HG02763 (cell line): ENCODE results near the gene CAMTA1.
A peak's percentile ranks its signal among the peaks of the same experiment; 100 is the strongest.
"Not testable (repeated sequence)": the region's sequence is repeated elsewhere in the genome, so short reads cannot be mapped to it uniquely, and the experiment has no call there.

Experiments used
- ATAC-seq: cut with Tn5 transposase; IDR thresholded peaks from one replicate; pipeline ENCODE4 v1.9.1; 2021; ENCODE audit warnings: mild to moderate bottlenecking, moderate library complexity; ENCODE audit not compliant: unreplicated experiment

The CAMTA1 gene

DNA sequence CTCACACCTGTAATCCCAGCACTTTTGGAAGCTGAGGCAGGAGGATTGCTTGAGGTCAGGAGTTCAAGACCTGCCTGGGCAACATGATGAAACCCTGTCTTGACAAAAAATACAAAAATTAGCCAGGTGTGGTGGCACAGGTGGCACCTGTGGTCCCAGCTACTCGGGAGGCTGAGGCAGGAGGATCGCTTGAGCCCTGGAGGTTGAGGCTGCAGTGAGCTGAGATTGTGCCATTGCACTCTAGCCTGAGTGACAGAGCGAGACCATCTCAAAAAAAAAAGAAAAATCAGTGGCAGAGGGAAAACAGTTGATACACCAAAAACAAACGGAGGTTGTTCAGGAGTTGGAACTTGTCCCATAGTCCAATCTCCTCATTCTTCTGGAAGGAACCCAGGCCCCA is 904.1 kb downstream of the CAMTA1 start:
- not testable (repeated sequence) for ATAC-seq

DNA sequence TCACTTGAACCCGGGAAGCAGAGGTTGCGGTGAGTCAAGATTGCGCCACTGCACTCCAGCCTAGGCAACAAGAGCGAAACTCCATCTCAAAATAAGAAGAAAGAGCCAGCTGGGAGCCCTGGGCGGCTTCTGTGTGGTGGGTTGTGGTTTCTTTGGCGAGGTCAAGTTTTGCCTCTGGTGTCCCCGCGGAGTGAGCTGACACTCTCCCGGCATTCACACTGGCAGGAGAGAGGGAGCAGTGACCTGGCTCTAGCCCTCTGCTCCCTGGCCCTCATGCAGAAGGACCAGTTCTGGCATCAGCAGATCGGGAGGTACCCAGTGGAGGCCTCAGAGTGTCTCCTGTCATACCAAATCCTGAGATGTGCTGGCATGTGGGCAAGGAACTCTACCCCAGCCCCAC is 904.8 kb downstream of the CAMTA1 start:
- no peak for ATAC-seq

DNA sequence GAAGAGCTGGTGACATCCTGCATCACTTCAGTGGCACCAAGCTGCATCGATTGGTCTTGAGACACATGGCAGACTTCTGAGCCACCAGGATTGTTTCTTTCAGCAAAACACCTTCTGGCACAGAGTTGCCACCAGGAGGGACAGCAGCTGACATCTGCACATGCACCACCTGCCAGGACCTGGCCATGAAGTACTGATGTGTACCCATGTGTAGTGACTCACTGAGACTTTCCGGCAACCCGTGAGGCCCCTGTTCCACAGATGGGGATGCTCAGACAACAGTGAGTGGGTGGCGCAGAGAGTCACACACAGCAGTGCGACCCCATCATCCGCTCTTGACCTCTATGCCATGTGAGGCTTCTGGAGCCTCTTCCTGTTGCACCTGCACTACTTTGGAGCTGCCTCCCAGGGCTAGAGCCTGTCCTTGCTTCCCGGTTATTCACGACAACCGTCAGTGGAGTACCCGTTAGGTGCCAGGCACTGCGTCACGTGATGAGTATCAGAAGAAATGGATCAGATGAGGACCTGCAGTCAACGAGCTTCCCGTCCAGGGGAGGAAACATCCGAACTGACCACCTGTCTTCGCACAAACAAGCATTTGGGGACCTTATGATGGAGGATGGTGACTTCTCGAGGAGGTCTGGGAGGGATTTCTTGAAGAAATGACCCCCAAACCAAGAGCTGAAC is 905.4 kb downstream of the CAMTA1 start:
- no peak for ATAC-seq

DNA sequence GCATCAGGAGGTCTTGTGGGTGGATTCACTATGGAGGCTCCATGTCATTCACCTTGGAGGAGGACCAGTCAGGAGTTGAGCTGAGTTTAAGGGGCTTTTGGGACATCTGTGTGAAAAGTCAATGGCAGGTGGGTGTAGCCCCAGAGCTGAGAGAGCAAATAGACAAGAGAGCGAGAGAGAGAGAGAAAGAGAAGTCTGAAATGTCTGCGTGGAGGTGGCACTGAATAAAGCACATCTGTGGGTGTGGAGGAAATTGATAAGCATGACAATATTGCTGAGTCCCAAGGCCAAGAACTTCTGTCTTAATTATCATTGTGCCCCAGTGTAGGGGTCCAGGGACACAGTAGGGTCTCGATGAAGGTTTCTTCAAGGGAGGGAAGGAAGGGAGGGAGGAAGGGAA is 906.3 kb downstream of the CAMTA1 start:
- no peak for ATAC-seq

DNA sequence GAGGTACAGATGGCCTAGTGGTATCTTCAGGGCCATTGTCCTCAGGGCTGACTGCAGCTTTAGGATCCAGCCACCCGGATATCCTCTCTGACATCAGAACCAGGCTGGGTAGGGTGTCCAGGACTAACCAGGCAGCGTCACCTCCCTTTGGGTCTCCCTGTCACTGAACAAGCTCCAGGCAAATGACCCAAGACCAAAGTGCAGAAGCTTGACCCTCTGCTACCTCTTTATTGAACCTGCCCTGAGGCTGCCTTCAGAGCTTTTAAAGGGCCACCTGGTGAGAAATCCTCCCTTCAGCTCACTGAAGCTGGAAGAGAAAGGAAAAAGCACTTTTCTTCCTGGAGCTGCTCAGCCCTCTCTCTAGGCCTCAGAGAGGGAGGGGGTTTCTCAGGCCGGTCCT is 906.8 kb downstream of the CAMTA1 start:
- no peak for ATAC-seq

DNA sequence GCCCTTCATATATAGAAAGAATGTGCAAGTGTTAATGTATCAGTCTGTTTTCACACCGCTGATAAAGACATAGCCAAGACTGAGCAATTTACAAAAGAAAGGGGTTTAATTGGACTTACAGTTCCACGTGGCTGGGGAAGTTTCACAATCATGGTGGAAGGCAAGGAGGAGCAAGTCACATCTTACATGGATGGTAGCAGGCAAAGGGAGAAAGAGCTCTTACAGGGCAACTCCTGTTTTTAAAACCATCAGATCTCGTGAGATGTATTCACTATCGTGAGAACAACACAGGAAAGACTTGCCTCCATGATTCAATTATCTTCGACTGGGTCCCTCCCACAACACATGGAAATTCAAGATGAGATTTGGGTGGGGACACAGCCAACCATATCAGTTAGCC is 907.8 kb downstream of the CAMTA1 start:
- not testable (repeated sequence) for ATAC-seq

DNA sequence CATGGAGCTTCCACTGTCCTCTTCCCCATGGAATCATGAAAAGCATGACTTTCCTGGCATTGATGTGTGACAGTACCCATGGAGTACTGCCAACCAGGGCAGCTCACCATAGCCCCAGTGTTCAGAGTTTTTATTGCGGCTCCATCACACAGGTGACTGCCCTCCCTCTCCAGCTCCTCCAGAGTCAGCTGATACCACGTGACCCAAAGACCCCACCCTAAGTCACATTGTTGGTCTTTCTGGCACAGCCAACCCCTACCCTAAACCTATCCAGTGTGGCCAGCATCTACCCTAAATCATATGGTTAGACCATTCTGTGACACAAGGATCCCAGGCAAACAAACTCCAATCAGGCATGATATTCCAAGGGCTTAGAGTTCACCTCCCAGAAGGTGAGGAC is 908.4 kb downstream of the CAMTA1 start:
- ATAC-seq = no peak

DNA sequence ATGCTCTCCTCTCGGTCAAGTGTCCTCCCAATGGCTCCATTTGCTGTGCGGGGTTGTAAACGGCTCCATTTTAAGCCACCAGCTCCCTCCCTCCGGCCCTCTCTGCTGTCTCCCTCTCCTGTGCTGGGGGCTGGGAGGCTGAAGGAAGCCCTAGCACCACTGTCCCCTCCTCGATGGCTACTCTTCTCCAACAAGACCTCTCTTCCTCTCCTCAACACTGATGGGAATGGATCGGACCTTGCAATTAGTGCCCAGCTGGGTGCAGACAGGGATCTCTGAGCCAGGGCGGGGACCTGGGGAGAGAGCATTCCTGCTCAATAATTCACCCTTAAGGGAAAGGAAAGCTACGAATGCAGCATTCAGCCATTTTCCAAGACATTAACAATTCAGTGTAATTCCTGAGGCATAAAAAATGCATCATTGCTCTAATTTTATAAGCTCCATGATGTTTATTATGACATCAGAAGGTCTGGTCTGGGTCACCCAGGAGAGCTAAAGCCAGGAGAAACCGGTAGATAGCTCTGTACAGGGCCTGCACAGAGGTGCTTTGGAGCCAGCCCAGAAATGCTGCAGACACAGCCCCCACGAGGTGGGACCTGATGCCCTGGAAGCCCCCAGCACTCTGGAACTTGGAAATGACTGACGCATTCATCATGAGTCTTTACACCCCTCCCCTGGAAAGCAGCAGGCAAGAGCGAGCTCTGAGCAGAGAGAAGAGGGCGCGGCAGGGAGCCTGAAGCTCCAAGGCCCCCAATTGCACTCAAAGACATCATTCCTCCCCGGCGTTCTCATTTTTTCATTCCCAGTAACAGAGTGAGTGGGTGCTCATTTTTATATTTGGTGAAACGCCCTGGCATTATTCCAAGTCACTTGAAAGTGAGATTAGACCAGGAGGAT is 909.6 kb downstream of the CAMTA1 start:
- no peak for ATAC-seq

DNA sequence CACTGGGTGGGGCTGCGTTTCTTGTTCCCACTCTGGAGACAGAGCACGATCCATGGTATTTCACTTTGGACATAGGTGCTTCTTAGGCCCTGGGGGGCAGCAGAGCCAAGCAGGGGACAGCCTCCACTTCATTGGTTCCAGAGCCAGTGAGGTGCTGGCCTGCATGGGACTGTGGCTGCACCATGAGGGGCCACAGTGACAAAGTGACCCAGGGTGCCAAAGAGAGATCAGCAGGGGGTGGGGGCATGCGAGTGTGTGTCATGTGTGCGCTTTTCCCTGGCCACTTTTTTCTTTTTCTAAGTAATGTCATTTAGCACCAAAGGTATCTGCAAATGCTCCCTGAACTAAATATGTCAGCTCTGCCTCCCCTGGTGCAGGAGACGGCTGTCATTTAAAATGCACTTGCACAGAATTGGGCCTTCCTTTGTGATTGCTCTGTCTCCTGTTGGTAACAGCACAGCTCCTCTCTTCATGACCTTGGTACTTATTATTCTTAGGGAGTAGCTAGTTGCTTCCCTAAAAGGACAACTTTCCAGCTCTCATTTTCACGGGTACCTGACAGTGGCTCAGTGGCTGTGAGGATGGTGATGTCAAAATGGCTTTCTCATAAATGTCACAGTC is 910.4 kb downstream of the CAMTA1 start:
- no peak for ATAC-seq

DNA sequence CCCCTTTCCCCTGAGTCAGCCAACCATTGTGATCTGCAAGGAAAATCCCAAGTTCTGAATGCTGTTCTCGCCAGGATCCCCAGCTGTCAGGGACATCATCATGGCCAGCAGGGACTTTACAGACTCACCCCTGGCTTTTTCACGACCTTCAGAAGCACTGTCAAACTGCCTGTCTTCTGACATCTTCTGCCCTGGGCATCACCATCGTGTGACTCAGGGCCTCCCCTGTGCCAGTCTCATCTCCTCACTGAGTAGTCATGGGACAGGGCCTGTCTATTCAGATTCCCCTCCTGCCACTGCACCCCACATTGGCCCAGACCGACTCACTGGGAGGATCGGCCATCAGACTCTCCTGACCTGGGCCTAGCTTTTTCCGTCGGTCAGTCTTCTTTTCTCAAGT is 913.4 kb downstream of the CAMTA1 start:
- ATAC-seq = no peak

DNA sequence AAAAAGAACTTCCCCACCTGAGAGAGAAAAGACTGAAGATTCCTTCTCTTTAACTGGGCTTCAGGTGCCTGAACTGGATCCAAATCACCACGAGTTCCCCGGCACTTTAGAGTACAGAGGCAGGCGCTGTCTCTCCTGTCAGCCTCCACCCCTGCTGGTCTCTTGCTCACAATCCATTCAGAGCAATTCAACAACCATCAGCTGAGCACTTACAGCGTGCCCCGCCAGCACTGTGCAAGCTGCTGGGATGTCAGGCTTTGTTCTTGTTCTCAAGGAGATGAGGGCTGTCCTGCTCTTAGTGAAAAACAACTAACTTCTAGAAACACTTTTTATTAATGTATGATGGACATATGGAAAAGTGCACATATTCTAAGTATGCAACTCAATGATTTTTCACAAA is 917.1 kb downstream of the CAMTA1 start:
- ATAC-seq = no peak

DNA sequence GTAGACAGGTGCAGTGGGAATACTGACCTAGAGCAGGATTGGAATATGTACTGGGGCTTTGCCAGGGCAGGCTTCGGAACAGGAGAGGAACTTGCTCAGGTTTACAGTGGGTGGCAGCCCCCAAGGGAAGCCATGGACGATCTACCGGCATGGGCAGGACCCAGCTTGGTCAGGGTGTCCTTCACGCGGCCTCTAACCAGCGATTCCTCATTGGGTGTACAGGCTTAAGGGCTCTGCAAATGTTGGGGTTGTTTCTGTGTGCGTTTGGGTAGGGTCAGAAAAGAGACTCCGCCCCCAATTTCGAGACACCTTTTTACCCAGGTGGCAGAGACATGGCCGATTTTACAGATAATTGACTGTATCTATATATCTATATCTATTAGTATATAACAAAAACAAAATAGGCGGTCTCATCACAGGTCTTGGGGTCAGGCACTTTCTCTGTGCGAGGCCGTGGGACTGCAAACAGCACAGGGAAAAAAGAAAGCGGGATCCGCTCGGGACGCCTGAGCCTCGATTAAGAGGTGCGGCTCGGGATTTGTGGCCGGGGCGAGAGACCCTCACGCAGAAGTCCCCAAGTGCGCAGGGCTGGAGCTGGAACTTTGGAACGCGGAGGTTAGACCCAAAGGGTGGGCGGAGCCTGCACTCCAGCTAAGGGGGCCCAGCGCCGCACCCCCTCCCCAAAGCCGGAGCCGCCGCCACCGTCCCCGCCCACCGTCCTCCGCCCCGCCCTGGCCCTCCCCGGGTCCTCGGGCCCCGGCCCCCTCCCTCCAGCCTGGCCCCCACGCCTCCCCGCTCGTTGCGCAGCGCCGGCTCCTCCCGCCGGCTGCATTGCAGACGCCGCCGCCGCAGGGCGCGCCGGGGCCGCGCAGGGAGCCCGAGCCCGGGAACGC is 918.3 kb downstream of the CAMTA1 start:
- ATAC-seq = no peak

DNA sequence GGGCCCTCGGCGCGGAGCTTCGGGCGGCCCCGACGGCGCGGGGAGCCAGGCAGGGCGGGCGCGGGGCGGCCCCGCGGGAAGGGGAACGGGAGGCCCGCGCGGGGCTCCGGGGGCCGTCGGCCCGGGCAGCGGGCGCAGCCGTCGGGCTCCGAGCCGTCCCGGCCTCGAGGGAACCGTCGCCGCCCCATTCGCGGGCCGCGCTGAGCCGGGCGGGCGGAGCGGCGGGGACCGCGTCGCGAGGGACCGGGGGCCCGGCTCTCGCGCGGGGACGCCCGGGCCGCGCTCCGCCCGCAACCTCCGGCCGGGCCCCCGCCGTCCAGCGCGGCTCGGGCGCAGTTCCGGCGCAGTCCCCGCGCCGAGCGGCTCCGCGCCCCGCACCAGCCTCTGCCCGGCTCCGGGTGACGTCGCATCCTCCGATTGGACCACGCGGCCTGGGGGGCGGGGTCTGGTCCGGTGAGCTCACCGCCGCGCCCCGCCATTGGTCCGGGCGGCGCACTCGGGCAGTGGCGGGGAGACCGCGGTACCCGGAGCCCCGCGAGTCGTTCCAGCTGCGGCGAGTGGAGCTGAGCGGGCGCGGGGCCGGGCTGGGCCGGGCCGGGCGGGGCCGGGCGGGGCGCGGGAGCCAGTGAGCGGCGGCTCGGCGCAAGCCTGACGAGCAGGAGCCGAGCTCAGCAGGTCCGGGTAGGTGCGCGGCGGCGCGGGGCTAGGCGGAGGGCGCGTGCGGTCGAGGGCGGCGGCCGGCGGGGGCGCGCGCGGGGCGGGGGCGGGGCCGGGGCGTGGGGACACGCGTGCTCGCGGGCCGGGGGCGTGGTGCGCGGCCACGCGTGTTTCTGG is 919.2 kb downstream of the CAMTA1 start:
- ATAC-seq = peak; percentile 83

DNA sequence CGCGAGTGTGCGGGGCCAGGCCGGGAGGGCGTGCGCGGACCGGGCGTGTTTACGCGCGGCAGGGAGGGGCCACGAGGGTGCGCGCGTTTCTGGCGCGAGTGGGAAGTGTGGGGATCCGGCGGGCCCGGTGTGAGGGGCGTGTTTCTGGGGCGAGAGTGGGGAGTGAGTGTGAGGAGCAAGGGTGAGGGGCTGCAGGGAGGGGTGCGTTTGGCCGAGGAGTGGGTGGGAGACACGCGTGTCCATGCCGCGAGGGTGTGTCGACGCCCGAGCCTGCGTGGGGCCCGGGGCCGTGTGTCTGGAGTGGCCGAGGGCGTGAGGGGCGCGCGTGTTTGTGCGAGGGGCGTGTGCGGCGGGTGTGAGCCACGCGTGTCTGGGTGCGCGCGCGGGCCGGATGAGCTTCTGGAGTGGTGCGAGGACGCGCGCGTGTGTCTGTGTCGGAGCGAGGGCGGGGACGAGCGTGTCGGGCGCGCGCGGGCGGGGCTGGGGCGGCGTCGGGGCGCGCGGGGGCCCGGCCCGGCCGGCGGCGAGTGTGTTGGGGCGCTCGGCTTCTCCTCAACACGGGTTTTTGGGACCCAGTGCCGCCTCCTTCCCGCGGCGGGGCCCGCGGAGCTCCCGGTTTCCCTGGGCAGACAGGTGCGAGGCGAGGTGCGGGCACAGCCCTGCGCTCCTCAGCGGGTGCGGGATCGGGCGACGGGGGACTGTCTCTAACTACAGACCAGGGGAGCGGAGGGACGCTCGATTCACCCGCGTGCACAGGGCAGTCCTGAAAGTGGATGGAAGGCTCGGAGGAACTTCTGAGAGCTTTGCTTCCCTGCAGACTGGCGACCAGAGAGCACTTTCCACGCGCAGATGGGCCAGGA is 920.0 kb downstream of the CAMTA1 start:
- no peak for ATAC-seq

DNA sequence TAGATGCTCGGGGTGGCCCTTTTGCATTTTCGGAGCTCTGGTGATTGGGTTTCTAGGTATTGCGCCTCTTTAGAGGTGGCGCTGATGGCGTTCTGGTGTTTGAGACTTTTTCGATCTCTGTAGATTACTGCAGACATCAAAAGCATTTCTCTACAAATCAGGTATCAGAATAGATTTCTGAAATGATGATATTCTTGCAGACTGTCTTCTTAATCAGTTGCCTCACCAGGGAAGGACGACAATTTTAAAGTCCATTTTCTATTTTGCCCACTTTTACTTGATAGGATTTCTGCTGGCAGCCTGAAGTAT is 920.6 kb downstream of the CAMTA1 start:
- ATAC-seq = no peak

DNA sequence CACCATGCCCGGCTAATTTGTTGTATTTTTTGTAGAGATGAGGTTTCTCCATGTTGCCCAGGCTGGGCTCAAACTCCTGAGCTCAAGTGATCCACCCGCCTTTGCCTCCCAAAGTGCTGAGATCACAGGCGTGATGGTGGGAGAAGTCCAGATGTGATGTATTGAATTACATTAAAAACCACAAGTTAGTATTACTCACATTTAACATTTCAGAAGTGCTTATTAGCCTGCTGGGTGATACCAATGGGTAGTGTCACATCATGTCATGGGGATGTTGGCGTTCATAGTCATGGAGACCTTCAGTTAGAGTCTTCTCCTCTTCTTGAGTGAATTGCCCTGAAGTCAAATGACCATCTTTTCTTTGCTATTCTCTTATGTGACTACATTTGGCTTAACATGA is 922.3 kb downstream of the CAMTA1 start:
- ATAC-seq = no peak

DNA sequence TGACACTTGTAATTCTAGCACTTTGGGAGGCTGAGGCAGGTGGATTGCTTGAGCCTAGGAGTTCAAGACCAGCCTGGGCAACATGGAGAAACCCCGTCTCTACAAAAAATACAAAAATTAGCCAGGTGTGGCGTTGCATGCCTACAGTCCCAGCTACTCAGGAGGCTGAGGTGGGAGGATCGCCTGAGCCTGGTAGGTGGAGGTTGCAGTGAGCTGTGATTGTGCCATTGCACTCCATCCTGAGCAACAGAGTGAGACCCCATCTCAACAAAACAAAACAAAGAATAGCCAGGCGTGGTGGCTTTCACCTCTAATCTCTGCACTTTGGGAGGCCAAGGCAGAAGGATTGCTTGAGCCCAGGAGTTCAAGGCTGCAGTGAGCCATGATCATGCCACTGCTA is 922.8 kb downstream of the CAMTA1 start:
- ATAC-seq = not testable (repeated sequence)

DNA sequence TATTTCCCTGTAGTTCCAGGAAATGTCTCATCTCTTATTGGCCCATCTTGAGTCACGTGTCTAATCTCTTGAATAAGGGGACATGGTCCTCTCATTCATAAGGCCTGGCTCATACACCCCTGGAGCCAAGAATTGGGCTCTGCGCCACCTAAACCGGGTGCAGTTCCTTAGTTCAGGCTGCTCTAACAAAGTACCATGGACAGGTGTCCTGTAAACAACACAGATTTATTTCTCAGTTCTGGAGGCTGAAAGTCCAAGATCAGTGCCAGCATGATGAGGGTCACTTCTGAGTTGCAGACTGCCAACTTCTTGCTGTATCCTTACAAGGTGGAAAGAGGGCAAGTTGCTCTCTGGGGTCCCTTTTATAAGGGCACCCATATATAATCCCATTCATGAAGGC is 925.6 kb downstream of the CAMTA1 start:
- no peak for ATAC-seq

DNA sequence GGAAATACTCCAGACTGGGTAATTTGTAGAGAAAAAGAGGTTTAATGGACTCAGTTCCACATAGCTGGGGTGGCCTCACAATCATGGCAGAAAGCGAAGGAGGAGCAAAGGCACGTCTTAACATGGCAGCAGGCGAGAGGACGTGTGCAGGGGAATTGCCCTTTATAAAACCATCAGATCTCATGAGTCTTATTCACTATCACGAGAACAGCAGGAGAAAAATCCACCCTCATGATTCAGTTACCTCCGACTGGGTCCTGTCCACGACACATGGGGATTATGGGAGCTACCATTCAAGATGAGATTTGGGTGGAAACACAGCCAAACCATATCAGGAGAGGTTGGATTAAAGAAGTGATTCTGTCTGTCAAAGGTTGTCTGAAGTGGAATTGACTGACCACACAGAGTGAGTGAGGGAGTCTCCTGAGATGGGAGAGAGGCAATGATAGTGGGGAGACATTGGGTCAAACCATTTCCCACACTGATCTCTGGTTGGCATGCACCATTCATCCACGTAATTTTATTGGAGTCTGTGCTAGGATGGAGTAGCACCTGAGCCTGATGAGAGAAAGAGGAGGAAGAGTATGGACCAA is 927.6 kb downstream of the CAMTA1 start:
- ATAC-seq = no peak
